ENCODE data around the gene NHERF1.
A peak's percentile ranks its signal among the peaks of the same experiment; 100 is the strongest.

Gene NHERF1

DNA sequence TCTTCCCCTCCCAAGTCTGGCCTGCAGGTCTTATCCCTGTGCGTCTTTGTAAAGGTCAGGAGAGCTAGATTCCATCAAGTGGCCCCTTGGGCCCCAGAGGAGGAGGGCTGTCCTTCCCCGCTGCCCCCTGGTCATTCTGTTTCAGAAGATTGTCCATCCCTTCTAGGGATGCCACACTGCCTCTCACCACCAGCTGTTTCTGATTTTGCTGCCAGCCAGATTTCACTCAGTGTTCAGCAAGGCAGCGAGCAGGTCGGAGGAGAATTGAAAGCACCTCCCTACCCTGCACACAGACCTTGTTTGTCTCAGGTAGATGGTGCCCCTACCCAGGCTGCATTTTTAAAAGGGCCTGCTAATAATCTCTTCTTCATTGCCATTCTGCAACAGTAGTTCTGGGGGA is 49.4 kb downstream of the NHERF1 start:
- POLR2A ChIA-PET, result no interaction called here
- Histone ChIP-seq H3K9me3 (ENCODE audit: control insufficient read depth, insufficient read depth, low read depth, low read length) (no peaks in the 10 kb centered on the region), H3K4me1 (ENCODE audit: control insufficient read depth, insufficient read depth, low read length) (no peaks in the 10 kb centered on the region), H3K27ac (ENCODE audit: extremely low read depth, low read depth, low read length) (no peak overlapping the region), H3K4me3 (ENCODE audit: low read depth, low read length) (no peak overlapping the region), H3K36me3 (ENCODE audit: control insufficient read depth in 2 of 2, insufficient read depth in 1 of 2, low read length in 2 of 2) (peaks cover 0 to 96% of the 10 kb centered on the region in 2 experiments; a peak in 1 of 3 replicates)
- CTCF ChIA-PET, result interaction anchor here (1.1 kb wide), 1 partner anchor 65 kb away, joined by 4 read pairs; no protein-coding TSS in a partner anchor
- TF ChIP-seq ZXDB (tag by site-specific recombination; IDR thresholded peaks at IDR 0.05) (no peak), ZNF274 (IDR thresholded peaks at IDR 0.05; ENCODE audit: low read length) (no peak), ZNF274 (tag by site-specific recombination; IDR thresholded peaks at IDR 0.05; ENCODE audit: borderline replicate concordance) (no peak), ZNF560 (tag by site-specific recombination; IDR thresholded peaks at IDR 0.05; ENCODE audit: borderline replicate concordance) (no peak), ZNF510 (tag by site-specific recombination; IDR thresholded peaks at IDR 0.05; ENCODE audit: insufficient replicate concordance) (no peak), ZNF138 (tag by site-specific recombination; IDR thresholded peaks at IDR 0.05; ENCODE audit: borderline replicate concordance) (no peak), ZNF23 (tag by site-specific recombination; IDR thresholded peaks at IDR 0.05; ENCODE audit: borderline replicate concordance) (no peak), ZNF223 (tag by site-specific recombination; IDR thresholded peaks at IDR 0.05) (no peak), ZNF169 (tag by site-specific recombination; IDR thresholded peaks at IDR 0.05) (no peak), ZNF658 (tag by site-specific recombination; IDR thresholded peaks at IDR 0.05) (no peak), ZNF677 (tag by site-specific recombination; IDR thresholded peaks at IDR 0.05) (no peak)
- TF ChIP-seq, protein P1, sequence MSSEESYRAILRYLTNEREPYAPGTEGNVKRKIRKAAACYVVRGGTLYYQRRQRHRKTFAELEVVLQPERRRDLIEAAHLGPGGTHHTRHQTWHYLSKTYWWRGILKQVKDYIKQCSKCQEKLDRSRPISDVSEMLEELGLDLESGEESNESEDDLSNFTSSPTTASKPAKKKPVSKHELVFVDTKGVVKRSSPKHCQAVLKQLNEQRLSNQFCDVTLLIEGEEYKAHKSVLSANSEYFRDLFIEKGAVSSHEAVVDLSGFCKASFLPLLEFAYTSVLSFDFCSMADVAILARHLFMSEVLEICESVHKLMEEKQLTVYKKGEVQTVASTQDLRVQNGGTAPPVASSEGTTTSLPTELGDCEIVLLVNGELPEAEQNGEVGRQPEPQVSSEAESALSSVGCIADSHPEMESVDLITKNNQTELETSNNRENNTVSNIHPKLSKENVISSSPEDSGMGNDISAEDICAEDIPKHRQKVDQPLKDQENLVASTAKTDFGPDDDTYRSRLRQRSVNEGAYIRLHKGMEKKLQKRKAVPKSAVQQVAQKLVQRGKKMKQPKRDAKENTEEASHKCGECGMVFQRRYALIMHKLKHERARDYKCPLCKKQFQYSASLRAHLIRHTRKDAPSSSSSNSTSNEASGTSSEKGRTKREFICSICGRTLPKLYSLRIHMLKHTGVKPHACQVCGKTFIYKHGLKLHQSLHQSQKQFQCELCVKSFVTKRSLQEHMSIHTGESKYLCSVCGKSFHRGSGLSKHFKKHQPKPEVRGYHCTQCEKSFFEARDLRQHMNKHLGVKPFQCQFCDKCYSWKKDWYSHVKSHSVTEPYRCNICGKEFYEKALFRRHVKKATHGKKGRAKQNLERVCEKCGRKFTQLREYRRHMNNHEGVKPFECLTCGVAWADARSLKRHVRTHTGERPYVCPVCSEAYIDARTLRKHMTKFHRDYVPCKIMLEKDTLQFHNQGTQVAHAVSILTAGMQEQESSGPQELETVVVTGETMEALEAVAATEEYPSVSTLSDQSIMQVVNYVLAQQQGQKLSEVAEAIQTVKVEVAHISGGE (tag by site-specific recombination; conservative IDR thresholded peaks at IDR 0.05; ENCODE audit: low read depth), result no peak

DNA sequence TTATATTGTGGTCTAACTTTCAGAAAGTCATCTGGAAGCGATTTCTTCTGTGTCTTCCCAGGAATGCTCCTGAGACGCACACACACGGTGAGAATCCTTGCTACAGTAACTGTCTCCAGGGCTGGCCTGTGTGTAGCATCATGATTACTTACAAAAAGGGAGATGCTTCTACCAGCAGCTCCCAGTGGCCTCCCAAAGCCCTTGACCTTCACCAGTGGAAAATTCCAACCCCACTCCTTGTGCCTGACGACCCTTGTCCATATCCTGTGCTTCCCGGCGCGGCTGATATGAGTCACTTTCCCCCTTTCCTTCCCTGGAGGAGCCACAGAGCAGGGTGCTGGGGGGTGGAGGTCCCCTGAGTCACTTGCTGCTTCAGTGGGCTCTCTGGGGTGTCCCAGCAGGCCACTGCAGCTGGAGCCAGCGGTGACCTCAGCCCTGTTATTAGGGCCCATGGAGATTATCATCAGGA is 49.8 kb downstream of the NHERF1 start:
- CTCF ChIA-PET, result interaction anchor here (0.9 to 1.1 kb wide), 2 partner anchors 54 to 64 kb away, joined by 3 to 4 read pairs; no protein-coding TSS in a partner anchor
- Histone ChIP-seq H3K9me3 (ENCODE audit: control insufficient read depth, insufficient read depth, low read depth, low read length) (no peaks in the 10 kb centered on the region), H3K36me3 (ENCODE audit: control insufficient read depth in 2 of 2, insufficient read depth in 1 of 2, low read length in 2 of 2) (peaks cover 0 to 95% of the 10 kb centered on the region in 2 experiments; a peak in 1 of 3 replicates), H3K4me1 (ENCODE audit: control insufficient read depth, insufficient read depth, low read length) (no peaks in the 10 kb centered on the region), H3K27ac (ENCODE audit: extremely low read depth, low read depth, low read length) (no peak overlapping the region), H3K4me3 (ENCODE audit: low read depth, low read length) (no peak overlapping the region)
- POLR2A ChIA-PET, result no interaction called here
- TF ChIP-seq ZNF707 (tag by site-specific recombination; IDR thresholded peaks at IDR 0.05) (no peak), ZIC2 (tag by site-specific recombination; IDR thresholded peaks at IDR 0.05) (peak; percentile 88)

DNA sequence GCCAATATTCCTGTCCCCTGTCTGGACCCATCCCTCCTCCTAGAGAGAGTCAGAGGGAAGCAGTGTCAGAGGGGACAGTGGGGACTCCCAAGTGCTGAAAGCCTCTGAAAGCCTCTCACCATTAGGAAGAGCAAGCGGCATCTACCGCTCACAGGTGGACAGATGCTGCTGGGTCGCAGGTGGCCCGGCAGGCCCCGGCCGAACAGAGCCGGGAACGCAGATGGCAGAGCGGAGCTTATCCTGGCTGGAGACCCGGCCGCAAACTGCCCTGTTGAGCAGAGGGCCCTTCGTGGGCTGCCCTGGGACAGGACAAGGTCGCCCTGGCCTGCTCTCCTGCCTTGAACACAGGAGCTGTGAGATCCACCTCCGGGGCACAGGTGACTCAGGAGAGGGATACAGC is 50.7 kb downstream of the NHERF1 start:
- peaks cover 0 to 87% of the 10 kb centered on the region in 2 experiments; a peak in 1 of 3 replicates for H3K36me3 ChIP-seq (ENCODE audit: control insufficient read depth in 2 of 2, insufficient read depth in 1 of 2, low read length in 2 of 2)
- POLR2A ChIA-PET, result no interaction called here
- CTCF ChIA-PET, result interaction anchor here (0.9 to 3.7 kb wide), 3 partner anchors 8 to 65 kb away, joined by 3 to 24 read pairs (median 3); no protein-coding TSS in a partner anchor
- no peaks in the 10 kb centered on the region for H3K9me3 ChIP-seq (ENCODE audit: control insufficient read depth, insufficient read depth, low read depth, low read length)
- H3K4me3 ChIP-seq (ENCODE audit: low read depth, low read length), result no peak overlapping the region
- no peak overlapping the region for H3K27ac ChIP-seq (ENCODE audit: extremely low read depth, low read depth, low read length)
- H3K4me1 ChIP-seq (ENCODE audit: control insufficient read depth, insufficient read depth, low read length), result no peaks in the 10 kb centered on the region
- TF ChIP-seq, protein P2, sequence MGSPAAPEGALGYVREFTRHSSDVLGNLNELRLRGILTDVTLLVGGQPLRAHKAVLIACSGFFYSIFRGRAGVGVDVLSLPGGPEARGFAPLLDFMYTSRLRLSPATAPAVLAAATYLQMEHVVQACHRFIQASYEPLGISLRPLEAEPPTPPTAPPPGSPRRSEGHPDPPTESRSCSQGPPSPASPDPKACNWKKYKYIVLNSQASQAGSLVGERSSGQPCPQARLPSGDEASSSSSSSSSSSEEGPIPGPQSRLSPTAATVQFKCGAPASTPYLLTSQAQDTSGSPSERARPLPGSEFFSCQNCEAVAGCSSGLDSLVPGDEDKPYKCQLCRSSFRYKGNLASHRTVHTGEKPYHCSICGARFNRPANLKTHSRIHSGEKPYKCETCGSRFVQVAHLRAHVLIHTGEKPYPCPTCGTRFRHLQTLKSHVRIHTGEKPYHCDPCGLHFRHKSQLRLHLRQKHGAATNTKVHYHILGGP (tag by site-specific recombination; IDR thresholded peaks at IDR 0.05), result no peak
- no peak for TF ChIP-seq SP7 (tag by site-specific recombination; IDR thresholded peaks at IDR 0.05)
- TF ChIP-seq ZNF10 (tag by site-specific recombination; IDR thresholded peaks at IDR 0.05), result no peak
- TF ChIP-seq ZIC2 (tag by site-specific recombination; IDR thresholded peaks at IDR 0.05), result no peak
- TF ChIP-seq ZNF175 (tag by site-specific recombination; IDR thresholded peaks at IDR 0.05), result no peak
- TF ChIP-seq MYNN (tag by site-specific recombination; IDR thresholded peaks at IDR 0.05; ENCODE audit: borderline replicate concordance), result no peak
- no peak for TF ChIP-seq TCF7L2 (IDR thresholded peaks at IDR 0.05; ENCODE audit: borderline replicate concordance, low read depth, low read length)
- TF ChIP-seq ZNF416 (tag by site-specific recombination; IDR thresholded peaks at IDR 0.05), result no peak
- TF ChIP-seq, protein P3, sequence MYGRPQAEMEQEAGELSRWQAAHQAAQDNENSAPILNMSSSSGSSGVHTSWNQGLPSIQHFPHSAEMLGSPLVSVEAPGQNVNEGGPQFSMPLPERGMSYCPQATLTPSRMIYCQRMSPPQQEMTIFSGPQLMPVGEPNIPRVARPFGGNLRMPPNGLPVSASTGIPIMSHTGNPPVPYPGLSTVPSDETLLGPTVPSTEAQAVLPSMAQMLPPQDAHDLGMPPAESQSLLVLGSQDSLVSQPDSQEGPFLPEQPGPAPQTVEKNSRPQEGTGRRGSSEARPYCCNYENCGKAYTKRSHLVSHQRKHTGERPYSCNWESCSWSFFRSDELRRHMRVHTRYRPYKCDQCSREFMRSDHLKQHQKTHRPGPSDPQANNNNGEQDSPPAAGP (tag by site-specific recombination; IDR thresholded peaks at IDR 0.05), result no peak
- TF ChIP-seq ZNF548 (tag by site-specific recombination; IDR thresholded peaks at IDR 0.05), result no peak
- TF ChIP-seq, protein P4, sequence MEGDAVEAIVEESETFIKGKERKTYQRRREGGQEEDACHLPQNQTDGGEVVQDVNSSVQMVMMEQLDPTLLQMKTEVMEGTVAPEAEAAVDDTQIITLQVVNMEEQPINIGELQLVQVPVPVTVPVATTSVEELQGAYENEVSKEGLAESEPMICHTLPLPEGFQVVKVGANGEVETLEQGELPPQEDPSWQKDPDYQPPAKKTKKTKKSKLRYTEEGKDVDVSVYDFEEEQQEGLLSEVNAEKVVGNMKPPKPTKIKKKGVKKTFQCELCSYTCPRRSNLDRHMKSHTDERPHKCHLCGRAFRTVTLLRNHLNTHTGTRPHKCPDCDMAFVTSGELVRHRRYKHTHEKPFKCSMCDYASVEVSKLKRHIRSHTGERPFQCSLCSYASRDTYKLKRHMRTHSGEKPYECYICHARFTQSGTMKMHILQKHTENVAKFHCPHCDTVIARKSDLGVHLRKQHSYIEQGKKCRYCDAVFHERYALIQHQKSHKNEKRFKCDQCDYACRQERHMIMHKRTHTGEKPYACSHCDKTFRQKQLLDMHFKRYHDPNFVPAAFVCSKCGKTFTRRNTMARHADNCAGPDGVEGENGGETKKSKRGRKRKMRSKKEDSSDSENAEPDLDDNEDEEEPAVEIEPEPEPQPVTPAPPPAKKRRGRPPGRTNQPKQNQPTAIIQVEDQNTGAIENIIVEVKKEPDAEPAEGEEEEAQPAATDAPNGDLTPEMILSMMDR (tag by site-specific recombination; IDR thresholded peaks at IDR 0.05), result no peak
- TF ChIP-seq ZNF24 (tag by site-specific recombination; IDR thresholded peaks at IDR 0.05), result no peak
- no peak for TF ChIP-seq ZNF239 (tag by site-specific recombination; IDR thresholded peaks at IDR 0.05)
